D721Med (cell line): ENCODE measurements around the gene SEZ6L2.
"Not testable (repeated sequence)": the region's sequence is repeated elsewhere in the genome, so short reads cannot be mapped to it uniquely, and the experiment has no call there.

ENCODE experiments used
- DNase-seq: peaks from one replicate; pipeline ENCODE4 v3.0.0; 2011; ENCODE audit warnings: low spot score; ENCODE audit not compliant: insufficient read length
- FAIRE-seq: peaks from 2 replicates; lab custom pipeline; 2011; peaks lifted over from hg19 to GRCh38; lab: Jason Lieb, UNC
- CTCF ChIP-seq: IDR thresholded peaks from 2 replicates; pipeline ENCODE4 v1.5.1; 2012; ENCODE audit warnings: mild to moderate bottlenecking, control low read depth; ENCODE audit not compliant: insufficient read depth; ENCODE audit errors: missing control alignments

SEZ6L2 gene

GRCh38 chr16:29896841-29897240 is 2.5 kb downstream of the SEZ6L2 start:
- TF ChIP-seq CTCF = no peak
- no peak for DNase-seq
- no peak for FAIRE-seq

- TF ChIP-seq CTCF = no peak
- no peak for DNase-seq
- no peak for FAIRE-seq
These were observed 5.0 kb downstream of the SEZ6L2 start for GRCh38 chr16:29894352-29894751.

DNA sequence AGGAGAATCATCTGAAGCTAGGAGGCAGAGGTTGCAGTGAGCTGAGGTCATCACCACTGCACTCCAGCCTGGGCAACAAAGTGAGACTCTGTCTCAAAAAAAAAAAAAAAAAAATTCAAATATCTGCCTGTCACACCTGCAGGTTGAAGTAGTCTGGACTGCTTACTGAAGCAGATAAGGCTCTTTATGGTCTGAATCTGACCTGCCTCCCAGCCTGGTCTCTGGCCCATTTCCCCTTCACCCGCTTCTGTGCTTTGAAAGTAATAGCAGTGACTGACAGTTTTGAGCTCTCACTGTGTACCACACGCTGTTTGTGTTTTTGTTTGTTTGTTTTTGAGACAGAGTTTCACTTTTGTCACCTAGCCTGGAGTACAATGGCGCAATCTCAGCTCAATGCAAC is 5.8 kb downstream of the SEZ6L2 start:
- TF ChIP-seq CTCF = no peak
- FAIRE-seq (no peak), DNase-seq (no peak)

DNA sequence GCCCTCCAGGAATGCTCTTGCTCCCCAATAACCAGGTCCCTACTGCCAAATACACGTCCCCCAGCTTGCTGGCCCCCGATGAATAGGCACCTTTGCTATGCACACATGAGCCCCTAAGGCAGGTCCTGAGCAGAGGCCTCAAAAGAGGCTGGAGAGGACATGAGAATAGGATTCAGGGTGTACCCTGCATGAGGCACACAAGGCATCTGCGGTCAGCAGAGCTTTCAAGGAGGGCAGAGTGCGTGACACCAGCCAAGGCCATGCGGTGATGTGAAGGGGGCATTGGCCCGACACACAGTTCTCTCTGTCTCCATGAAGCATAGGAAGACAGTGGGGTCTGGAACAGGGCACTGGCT is 6.9 kb downstream of the SEZ6L2 start:
- DNase-seq (no peak), FAIRE-seq (no peak)
- TF ChIP-seq CTCF = no peak

- no peak for DNase-seq
- no peak for TF ChIP-seq CTCF
- no peak for FAIRE-seq
These were observed 7.6 kb downstream of the SEZ6L2 start for GRCh38 chr16:29891525-29892457.

GRCh38 chr16:29889372-29889771 is 10.0 kb downstream of the SEZ6L2 start:
- FAIRE-seq, DNase-seq: not testable (repeated sequence)

DNA sequence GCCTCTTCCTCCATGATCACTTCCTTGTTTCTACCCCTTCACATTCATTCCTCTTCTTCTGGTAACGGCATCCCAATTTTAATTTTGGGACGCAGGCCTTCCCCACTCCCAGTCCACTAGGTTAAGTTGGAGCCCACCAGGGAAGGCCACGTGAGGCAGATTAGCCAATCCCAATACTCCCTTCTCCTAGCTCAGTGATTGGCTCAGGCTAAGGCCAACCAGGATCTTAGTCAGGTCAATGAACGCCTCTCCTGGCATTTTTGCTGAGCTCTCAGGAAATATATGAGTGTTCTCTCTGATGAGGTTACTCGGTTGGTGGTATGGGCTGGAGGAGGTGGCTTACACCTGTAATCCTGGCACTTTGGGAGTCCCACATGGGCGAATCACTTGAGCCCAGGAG is 15.4 kb downstream of the SEZ6L2 start:
- FAIRE-seq (no peak), DNase-seq (no peak)
- TF ChIP-seq CTCF = no peak
